Mesendoderm (in vitro differentiated cells): ENCODE measurements around the gene ZCCHC7.

Experiments used
- DNase-seq: peaks from one replicate; pipeline ENCODE4 v3.0.0; 2013
- H2AK5ac ChIP-seq: 2 replicates; pipeline ENCODE4 v1.6.1; 2013; ENCODE audit warnings: low read length, inconsistent platforms
- H2BK120ac ChIP-seq: 2 replicates; pipeline ENCODE4 v1.6.1; 2013; ENCODE audit warnings: low read depth, mild to moderate bottlenecking, low read length, moderate library complexity, mixed read lengths
- H2BK15ac ChIP-seq: replicated peaks from 2 replicates; pipeline ENCODE4 v1.6.1; 2013; ENCODE audit warnings: low read depth, mild to moderate bottlenecking, moderate library complexity
- H2BK5ac ChIP-seq: 2 replicates; pipeline ENCODE4 v1.6.1; 2013; ENCODE audit warnings: low read length, inconsistent platforms
- H3K18ac ChIP-seq: 2 replicates; pipeline ENCODE4 v1.6.1; 2013; ENCODE audit warnings: mild to moderate bottlenecking, low read length, mixed read lengths
- H3K23ac ChIP-seq: one replicate; pipeline ENCODE4 v1.6.1; 2013; ENCODE audit warnings: low read length
- H3K27ac ChIP-seq: 2 replicates; pipeline ENCODE4 v1.5.1; 2013; ENCODE audit warnings: low read depth, mild to moderate bottlenecking, inconsistent platforms, low read length, moderate library complexity
- H3K27me3 ChIP-seq: 2 replicates; pipeline ENCODE4 v1.6.1; 2013; ENCODE audit warnings: low read length, control low read depth, mild to moderate bottlenecking, inconsistent platforms; ENCODE audit not compliant: insufficient read depth, poor library complexity
- H3K36me3 ChIP-seq: 2 replicates; pipeline ENCODE4 v1.6.1; 2013; ENCODE audit warnings: low read length, inconsistent platforms; ENCODE audit not compliant: control insufficient read depth, insufficient read depth
- H3K4ac ChIP-seq: one replicate; pipeline ENCODE4 v1.6.1; 2013; ENCODE audit warnings: low read depth, mild to moderate bottlenecking, low read length, moderate library complexity
- H3K4me1 ChIP-seq: 2 replicates; pipeline ENCODE4 v1.6.1; 2013; ENCODE audit warnings: low read depth, low read length, inconsistent platforms; ENCODE audit not compliant: control insufficient read depth
- H3K4me2 ChIP-seq: 2 replicates; pipeline ENCODE4 v1.6.1; 2013; ENCODE audit warnings: low read length
- H3K4me3 ChIP-seq: 2 replicates; pipeline ENCODE4 v1.5.1; 2013; ENCODE audit warnings: mild to moderate bottlenecking, low read length
- H3K56ac ChIP-seq: one replicate; pipeline ENCODE4 v1.6.1; 2013; ENCODE audit warnings: low read length
- H3K79me1 ChIP-seq: 2 replicates; pipeline ENCODE4 v1.6.1; 2013; ENCODE audit warnings: low read length, inconsistent platforms
- H3K79me2 ChIP-seq: 2 replicates; pipeline ENCODE4 v1.6.1; 2013; ENCODE audit warnings: mild to moderate bottlenecking, low read length; ENCODE audit not compliant: control insufficient read depth, insufficient read depth
- H3K9ac ChIP-seq: 2 replicates; pipeline ENCODE4 v1.6.1; 2013; ENCODE audit warnings: low read length, inconsistent platforms
- H4K5ac ChIP-seq: one replicate; pipeline ENCODE4 v1.6.1; 2013; ENCODE audit warnings: low read length
- H4K8ac ChIP-seq: one replicate; pipeline ENCODE4 v1.6.1; 2013; ENCODE audit warnings: low read depth, mild to moderate bottlenecking, control low read depth, low read length, moderate library complexity
- WGBS: extraction: QIAGEN DNeasy Blood & Tissue Kit; methylation state at CpG from one replicate; pipeline ENCODE4 v1.1.7; 2013; ENCODE audit warnings: low lambda C conversion rate, missing lambda C conversion rate; ENCODE audit not compliant: insufficient coverage; ENCODE audit errors: extremely low coverage; 5-methylcytosine and 5-hydroxymethylcytosine counted together

Gene ZCCHC7

GRCh38 chr9:37126214-37126788, 5.9 kb downstream of the ZCCHC7 start:
- Histone ChIP-seq H3K79me2 (peaks cover 19% of the 10 kb centered on the region), H3K4ac (no peak overlapping the region), H3K9ac (no peak overlapping the region), H4K8ac (no peak overlapping the region), H3K56ac (no peak overlapping the region), H3K27ac (no peak overlapping the region), H2BK5ac (no peak overlapping the region), H3K23ac (no peak overlapping the region), H3K4me3 (no peak overlapping the region), H2BK15ac (no peak overlapping the region), H3K79me1 (peaks cover 5% of the 10 kb centered on the region), H3K18ac (no peak overlapping the region), H3K27me3 (no peaks in the 10 kb centered on the region), H4K5ac (no peak overlapping the region), H3K36me3 (no peaks in the 10 kb centered on the region), H2AK5ac (no peak overlapping the region), H3K4me2 (no peak overlapping the region), H2BK120ac (no peak overlapping the region), H3K4me1 (no peaks in the 10 kb centered on the region)
- no CpG with 5 or more reads among the region's 6 CpGs for WGBS
- DNase-seq: no peak

- Histone ChIP-seq H4K8ac (no peak overlapping the region), H2BK15ac (no peak overlapping the region), H3K79me1 (peaks cover 3% of the 10 kb centered on the region), H4K5ac (no peak overlapping the region), H3K56ac (no peak overlapping the region), H2AK5ac (no peak overlapping the region), H3K27me3 (no peaks in the 10 kb centered on the region), H3K4me3 (no peak overlapping the region), H3K9ac (no peak overlapping the region), H3K4ac (no peak overlapping the region), H3K4me1 (no peaks in the 10 kb centered on the region), H3K23ac (no peak overlapping the region), H3K18ac (no peak overlapping the region), H3K27ac (no peak overlapping the region), H3K4me2 (no peak overlapping the region), H2BK120ac (no peak overlapping the region), H3K79me2 (peaks cover 15% of the 10 kb centered on the region), H3K36me3 (no peaks in the 10 kb centered on the region), H2BK5ac (no peak overlapping the region)
- no peak for DNase-seq
- no CpG with 5 or more reads among the region's 3 CpGs for WGBS
These were observed 6.6 kb downstream of the ZCCHC7 start for GRCh38 chr9:37127018-37127417.

DNA sequence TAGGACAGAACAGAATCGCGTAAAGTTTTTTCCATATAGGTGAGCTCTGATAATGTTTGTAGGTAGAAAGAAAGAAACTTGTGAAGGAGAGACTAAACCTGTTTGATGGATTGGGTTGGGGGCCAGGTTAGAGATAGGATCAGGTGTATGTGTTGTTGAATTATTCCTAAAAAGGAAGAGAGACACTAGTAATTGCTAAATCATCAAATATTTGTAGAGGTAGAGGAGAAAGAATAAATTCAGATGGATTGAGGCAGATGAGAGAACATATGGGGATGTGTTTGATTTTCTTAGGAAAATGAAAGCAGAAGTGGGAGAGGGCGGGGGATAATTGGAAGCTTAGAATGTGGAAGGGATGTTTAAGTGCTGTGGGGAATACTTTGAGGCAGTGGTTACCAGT, 7.7 kb downstream of the ZCCHC7 start:
- Histone ChIP-seq H3K18ac (no peak overlapping the region), H2BK15ac (no peak overlapping the region), H3K4me2 (no peak overlapping the region), H3K56ac (no peak overlapping the region), H4K8ac (no peak overlapping the region), H3K79me1 (peaks cover 3% of the 10 kb centered on the region), H3K36me3 (no peaks in the 10 kb centered on the region), H2AK5ac (no peak overlapping the region), H3K27me3 (no peaks in the 10 kb centered on the region), H3K4me3 (no peak overlapping the region), H3K9ac (no peak overlapping the region), H3K27ac (no peak overlapping the region), H3K4ac (no peak overlapping the region), H3K4me1 (no peaks in the 10 kb centered on the region), H2BK5ac (no peak overlapping the region), H3K23ac (no peak overlapping the region), H2BK120ac (no peak overlapping the region), H3K79me2 (peaks cover 11% of the 10 kb centered on the region), H4K5ac (no peak overlapping the region)
- WGBS: no CpG with 5 or more reads among the region's 3 CpGs
- no peak for DNase-seq

- no CpG with 5 or more reads among the region's 1 CpG for WGBS
- no peak overlapping the region for H4K8ac ChIP-seq
- H3K79me1 ChIP-seq: no peaks in the 10 kb centered on the region
- H3K4me3 ChIP-seq: no peak overlapping the region
- H3K56ac ChIP-seq: no peak overlapping the region
- no peaks in the 10 kb centered on the region for H3K79me2 ChIP-seq
- no peak overlapping the region for H4K5ac ChIP-seq
- H3K4ac ChIP-seq: no peak overlapping the region
- no peak overlapping the region for H2BK120ac ChIP-seq
- H2BK15ac ChIP-seq: no peak overlapping the region
- no peak for DNase-seq
- H3K4me2 ChIP-seq: no peak overlapping the region
- H3K18ac ChIP-seq: no peak overlapping the region
- H2BK5ac ChIP-seq: no peak overlapping the region
- H3K27me3 ChIP-seq: no peaks in the 10 kb centered on the region
- no peak overlapping the region for H3K9ac ChIP-seq
- no peak overlapping the region for H3K27ac ChIP-seq
- no peak overlapping the region for H2AK5ac ChIP-seq
- no peaks in the 10 kb centered on the region for H3K36me3 ChIP-seq
- no peaks in the 10 kb centered on the region for H3K4me1 ChIP-seq
- H3K23ac ChIP-seq: no peak overlapping the region
These were observed 13.8 kb downstream of the ZCCHC7 start for GRCh38 chr9:37134166-37134565.

DNA sequence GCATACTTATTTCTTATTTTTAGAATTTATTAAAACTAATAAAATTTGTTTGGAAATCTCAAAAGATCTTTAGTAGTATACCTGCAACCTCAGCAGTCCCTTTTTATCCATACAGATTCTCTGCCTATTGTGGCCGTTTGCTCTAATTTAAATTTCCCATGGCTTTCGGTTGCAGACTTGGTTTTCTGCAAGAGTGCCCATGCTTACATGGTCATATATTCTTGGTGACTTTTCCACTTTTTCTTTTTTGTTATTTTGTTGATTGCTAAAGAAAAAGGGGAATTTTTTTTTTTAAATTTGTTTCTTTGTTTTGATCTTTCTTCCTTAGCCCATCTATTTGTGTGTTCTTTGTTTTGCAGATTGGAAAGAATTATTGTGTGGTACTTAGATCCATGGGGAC, 20.6 kb downstream of the ZCCHC7 start:
- H3K79me1 ChIP-seq: no peaks in the 10 kb centered on the region
- H3K4me1 ChIP-seq: no peaks in the 10 kb centered on the region
- no peak overlapping the region for H3K4ac ChIP-seq
- H3K23ac ChIP-seq: no peak overlapping the region
- H3K4me2 ChIP-seq: no peak overlapping the region
- H3K56ac ChIP-seq: no peak overlapping the region
- H2BK120ac ChIP-seq: no peak overlapping the region
- no peak overlapping the region for H2BK15ac ChIP-seq
- H4K8ac ChIP-seq: no peak overlapping the region
- no peaks in the 10 kb centered on the region for H3K79me2 ChIP-seq
- DNase-seq: no peak
- H3K4me3 ChIP-seq: no peak overlapping the region
- H3K27me3 ChIP-seq: no peaks in the 10 kb centered on the region
- H3K18ac ChIP-seq: no peak overlapping the region
- H3K36me3 ChIP-seq: no peaks in the 10 kb centered on the region
- H3K9ac ChIP-seq: no peak overlapping the region
- H2AK5ac ChIP-seq: no peak overlapping the region
- H3K27ac ChIP-seq: no peak overlapping the region
- H4K5ac ChIP-seq: no peak overlapping the region
- no peak overlapping the region for H2BK5ac ChIP-seq
- WGBS: no CpG with 5 or more reads among the region's 2 CpGs

DNA sequence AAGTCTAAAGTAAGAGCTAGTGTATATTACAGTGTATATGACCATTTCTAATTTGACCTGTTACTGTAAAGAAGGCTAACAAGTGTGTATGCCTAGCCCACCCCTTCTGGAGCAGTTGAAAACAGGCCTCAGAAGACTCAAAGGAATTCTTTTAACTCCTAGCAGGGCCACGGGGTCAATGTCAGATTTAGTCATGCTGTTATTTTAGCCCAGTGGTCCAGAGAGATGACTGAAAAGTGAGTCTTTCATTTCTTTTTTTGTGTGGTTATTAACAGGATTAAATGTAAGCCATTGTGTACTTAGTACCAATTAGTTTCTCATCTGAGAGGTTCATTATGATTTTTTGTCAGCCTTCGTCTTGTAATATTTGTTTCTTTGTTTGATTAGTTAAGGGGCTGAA, 24.4 kb downstream of the ZCCHC7 start:
- Histone ChIP-seq H3K27ac (no peak overlapping the region), H2AK5ac (no peak overlapping the region), H3K36me3 (no peaks in the 10 kb centered on the region), H3K79me2 (no peaks in the 10 kb centered on the region), H3K27me3 (no peaks in the 10 kb centered on the region), H3K9ac (no peak overlapping the region), H3K4me3 (no peak overlapping the region), H2BK5ac (no peak overlapping the region), H2BK15ac (no peak overlapping the region), H3K18ac (no peak overlapping the region), H4K5ac (no peak overlapping the region), H3K4ac (no peak overlapping the region), H2BK120ac (no peak overlapping the region), H3K4me1 (no peaks in the 10 kb centered on the region), H3K4me2 (no peak overlapping the region), H3K23ac (no peak overlapping the region), H3K56ac (no peak overlapping the region), H3K79me1 (peaks cover 1% of the 10 kb centered on the region), H4K8ac (no peak overlapping the region)
- peak; percentile 42 for DNase-seq
- no CpG with 5 or more reads among the region's 2 CpGs for WGBS
